Right atrium auricular region (tissue), 2 donors: ENCODE data around the gene JAZF1. TPM values are rescaled to one million over a fixed set of nuclear protein-coding genes. Genes with fewer than 3 reads are reported as not detected.
A peak's percentile ranks its signal among the peaks of the same experiment; 100 is the strongest.
"Not testable (repeated sequence)": the region's sequence is repeated elsewhere in the genome, so short reads cannot be mapped to it uniquely, and the experiment has no call there.

Source experiments
- DNase-seq: peaks from one replicate; pipeline ENCODE4 v3.0.0-alpha.2; 2019; ENCODE audit warnings: low spot score
- H3K27ac ChIP-seq, 2 donors: fragments of 200-600 bp; sonication (generic); 1 replicate in 1 of 2; 2 replicates in 1 of 2; pipeline ENCODE4 v1.5.1; 2016 to 2019
- H3K27me3 ChIP-seq, 2 donors: fragments of 200-600 bp; sonication (generic); one replicate each; pipeline versions ENCODE4 v1.5.1 to v1.6.0; 2017 to 2019
- H3K36me3 ChIP-seq: fragments of 200-600 bp; sonication (generic); one replicate; pipeline ENCODE4 v1.5.1; 2016
- H3K4me1 ChIP-seq, 2 donors: fragments of 200-600 bp; sonication (generic); one replicate each; pipeline versions ENCODE4 v1.5.1 to v1.6.0; 2017 to 2019
- H3K4me3 ChIP-seq, 2 donors: fragments of 200-600 bp; sonication (generic); 1 replicate in 1 of 2; 2 replicates in 1 of 2; pipeline ENCODE4 v1.5.1; 2017 to 2019; ENCODE audit warnings: mild to moderate bottlenecking in 1 of 2, moderate library complexity in 1 of 2
- H3K9me3 ChIP-seq, 2 donors: fragments of 200-600 bp; sonication (generic); one replicate each; pipeline ENCODE4 v1.5.1; 2019
- total RNA-seq, 2 donors: library from RNA; depleted of rRNA; stranded (reverse); fragments of >200 nt; gene quantifications; one replicate each; pipeline ENCODE4 v1.1.0, GENCODE V29; 2016
- TF ChIP-seq, protein P1 (sequence below), 2 donors: fragments of 200-600 bp; sonication (generic); IDR thresholded peaks; one replicate each; pipeline ENCODE4 v1.5.1; 2019; ENCODE audit warnings: antibody characterized with exemption in 2 of 2

The JAZF1 gene
- total RNA-seq, 2 donors from 2014 or later: 13.2 to 18.5 TPM

DNA sequence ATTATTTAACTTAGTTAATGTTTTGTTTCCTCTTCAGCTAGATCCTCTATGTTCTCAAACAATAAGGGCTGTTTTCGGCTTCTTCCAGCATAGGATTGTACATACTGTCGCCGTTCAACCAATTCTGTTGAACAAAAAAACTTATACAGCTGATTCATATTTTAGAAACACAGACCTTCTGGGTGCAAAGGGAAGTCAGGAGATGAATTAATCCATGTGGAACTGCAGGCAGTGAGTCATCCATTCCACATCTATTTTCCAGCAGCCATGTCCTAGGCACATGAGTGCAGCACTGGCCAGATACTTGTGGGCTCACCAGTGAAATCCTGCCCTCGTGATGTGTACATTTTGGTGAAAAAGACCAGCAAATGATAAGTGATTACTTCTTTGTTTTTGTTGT, 163.2 kb downstream of the JAZF1 start:
- TF ChIP-seq, protein P1, sequence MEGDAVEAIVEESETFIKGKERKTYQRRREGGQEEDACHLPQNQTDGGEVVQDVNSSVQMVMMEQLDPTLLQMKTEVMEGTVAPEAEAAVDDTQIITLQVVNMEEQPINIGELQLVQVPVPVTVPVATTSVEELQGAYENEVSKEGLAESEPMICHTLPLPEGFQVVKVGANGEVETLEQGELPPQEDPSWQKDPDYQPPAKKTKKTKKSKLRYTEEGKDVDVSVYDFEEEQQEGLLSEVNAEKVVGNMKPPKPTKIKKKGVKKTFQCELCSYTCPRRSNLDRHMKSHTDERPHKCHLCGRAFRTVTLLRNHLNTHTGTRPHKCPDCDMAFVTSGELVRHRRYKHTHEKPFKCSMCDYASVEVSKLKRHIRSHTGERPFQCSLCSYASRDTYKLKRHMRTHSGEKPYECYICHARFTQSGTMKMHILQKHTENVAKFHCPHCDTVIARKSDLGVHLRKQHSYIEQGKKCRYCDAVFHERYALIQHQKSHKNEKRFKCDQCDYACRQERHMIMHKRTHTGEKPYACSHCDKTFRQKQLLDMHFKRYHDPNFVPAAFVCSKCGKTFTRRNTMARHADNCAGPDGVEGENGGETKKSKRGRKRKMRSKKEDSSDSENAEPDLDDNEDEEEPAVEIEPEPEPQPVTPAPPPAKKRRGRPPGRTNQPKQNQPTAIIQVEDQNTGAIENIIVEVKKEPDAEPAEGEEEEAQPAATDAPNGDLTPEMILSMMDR (IDR thresholded peaks at IDR 0.05): no peak
- H3K4me3 ChIP-seq: no peak overlapping the region
- H3K4me1 ChIP-seq: peaks cover 0 to 39% of the 10 kb centered on the region in 2 donors
- H3K27ac ChIP-seq: no peak overlapping the region
- no peak for DNase-seq
- no peaks in the 10 kb centered on the region for H3K36me3 ChIP-seq
- no peaks in the 10 kb centered on the region for H3K27me3 ChIP-seq
- no peaks in the 10 kb centered on the region for H3K9me3 ChIP-seq

DNA sequence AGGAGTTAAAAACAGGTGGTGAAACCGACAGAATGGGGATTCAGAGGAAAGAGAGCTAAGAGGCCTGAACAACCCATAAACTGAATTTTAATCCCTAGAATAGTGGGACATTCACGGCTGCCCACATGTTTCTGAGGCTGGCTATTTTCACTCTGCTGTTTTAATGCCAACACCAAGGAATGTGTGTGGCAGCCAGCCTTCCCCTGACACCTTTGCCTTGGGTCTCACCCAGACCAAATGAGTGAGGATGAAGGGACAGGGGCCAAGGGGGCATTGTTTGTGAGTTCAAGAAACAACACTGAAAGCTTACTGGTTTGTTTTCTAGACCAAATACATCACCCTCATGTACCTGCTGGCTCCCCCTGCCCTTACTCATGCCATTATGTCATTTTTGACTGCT, 164.3 kb downstream of the JAZF1 start:
- Histone ChIP-seq H3K4me3 (no peak overlapping the region), H3K36me3 (no peaks in the 10 kb centered on the region), H3K27ac (peak overlapping the region in 1 of 2 donors; percentile 68), H3K4me1 (peaks cover 0 to 44% of the 10 kb centered on the region in 2 donors), H3K9me3 (no peaks in the 10 kb centered on the region), H3K27me3 (no peaks in the 10 kb centered on the region)
- DNase-seq: no peak
- TF ChIP-seq, protein P1 (IDR thresholded peaks at IDR 0.05): no peak

DNA sequence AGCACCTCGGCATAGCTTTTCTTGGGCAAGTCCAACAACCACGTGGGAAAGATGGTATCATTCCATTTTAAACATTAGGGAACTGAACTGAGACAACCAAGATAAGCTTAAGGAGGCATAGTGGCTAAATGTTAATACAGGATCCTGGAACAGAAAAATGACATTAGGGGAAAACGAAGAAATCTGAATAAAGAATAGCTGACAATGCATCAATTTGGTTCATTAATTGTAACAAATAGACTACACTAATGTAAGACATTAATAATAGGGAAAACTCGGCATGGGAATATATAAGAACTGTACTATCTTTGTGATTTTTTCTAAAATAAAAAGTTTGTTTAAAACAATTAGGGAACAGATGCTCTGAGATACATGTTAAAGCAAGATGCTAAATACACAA, 165.4 kb downstream of the JAZF1 start:
- H3K27ac ChIP-seq: no peak overlapping the region
- peaks cover 0 to 40% of the 10 kb centered on the region in 2 donors for H3K4me1 ChIP-seq
- H3K36me3 ChIP-seq: no peaks in the 10 kb centered on the region
- no peaks in the 10 kb centered on the region for H3K9me3 ChIP-seq
- TF ChIP-seq, protein P1 (IDR thresholded peaks at IDR 0.05): no peak
- H3K4me3 ChIP-seq: no peak overlapping the region
- DNase-seq: no peak
- no peaks in the 10 kb centered on the region for H3K27me3 ChIP-seq

DNA sequence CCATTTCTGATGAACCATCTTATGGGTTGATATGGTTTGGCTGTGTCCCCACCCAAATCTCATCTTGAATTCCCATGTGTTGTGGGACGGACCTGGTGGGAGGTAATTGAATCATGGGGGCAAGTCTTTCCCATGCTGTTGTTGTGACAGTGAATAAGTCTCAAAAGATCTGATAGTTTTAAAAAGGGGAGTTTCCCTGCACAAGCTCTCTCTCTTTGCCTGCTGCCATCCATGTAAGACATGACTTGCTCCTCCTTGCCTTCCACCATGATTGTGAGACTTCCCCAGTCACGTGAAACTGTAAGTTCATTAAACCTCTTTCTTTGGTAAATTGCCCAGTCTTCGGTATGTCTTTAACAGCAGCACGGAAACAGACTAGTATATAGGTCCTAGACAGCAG, 166.3 kb downstream of the JAZF1 start:
- H3K4me1 ChIP-seq: peaks cover 0 to 40% of the 10 kb centered on the region in 2 donors

DNA sequence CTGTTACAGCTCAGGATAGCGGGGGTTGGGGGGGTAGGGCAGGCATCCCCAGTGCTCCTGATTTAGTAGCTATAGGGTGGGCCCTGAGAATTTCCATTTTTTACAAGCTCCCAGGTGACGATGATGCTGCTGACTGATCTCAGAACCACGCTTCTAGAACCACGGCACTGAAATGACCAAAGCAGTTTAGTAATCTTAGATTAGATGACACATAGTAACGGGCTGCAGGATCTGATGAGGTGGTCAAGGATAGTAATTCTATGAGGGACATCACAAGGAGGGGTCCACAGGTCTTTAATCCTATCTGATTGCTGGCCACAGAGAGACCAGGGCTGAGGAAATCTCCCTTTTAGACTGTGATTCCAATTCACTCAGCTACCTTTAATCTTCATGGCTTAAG, 167.2 kb downstream of the JAZF1 start:
- DNase-seq: no peak
- no peak overlapping the region for H3K27ac ChIP-seq
- no peak overlapping the region for H3K4me3 ChIP-seq
- H3K36me3 ChIP-seq: no peaks in the 10 kb centered on the region
- H3K9me3 ChIP-seq: no peaks in the 10 kb centered on the region
- peaks cover 0 to 40% of the 10 kb centered on the region in 2 donors for H3K4me1 ChIP-seq
- no peaks in the 10 kb centered on the region for H3K27me3 ChIP-seq
- TF ChIP-seq, protein P1 (IDR thresholded peaks at IDR 0.05): no peak

More for the DNA sequence above, 166.3 kb downstream of the JAZF1 start:
- H3K27ac ChIP-seq, H3K27me3 ChIP-seq, H3K9me3 ChIP-seq, DNase-seq, H3K4me3 ChIP-seq, H3K36me3 ChIP-seq: not testable (repeated sequence)

DNA sequence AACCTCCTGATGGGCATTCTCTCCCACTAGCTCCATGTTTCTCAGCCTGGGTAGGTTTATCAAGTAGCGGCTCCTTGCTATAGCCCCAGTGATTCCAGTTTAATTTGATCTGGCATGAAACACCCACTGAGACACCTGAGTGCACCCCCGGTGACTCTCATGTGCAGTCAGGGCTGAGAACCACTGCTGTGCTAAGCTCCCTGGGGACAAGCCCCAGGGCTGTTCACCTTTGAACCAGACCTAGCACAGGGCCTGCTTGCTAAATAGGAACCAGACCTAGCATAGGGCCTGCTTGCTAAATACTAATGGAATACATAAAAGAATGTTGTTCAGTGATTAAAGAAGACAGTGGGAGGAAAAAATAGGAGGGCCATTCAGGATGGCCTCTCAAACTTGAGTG, 167.6 kb downstream of the JAZF1 start:
- H3K4me3 ChIP-seq: no peak overlapping the region
- no peaks in the 10 kb centered on the region for H3K36me3 ChIP-seq
- no peaks in the 10 kb centered on the region for H3K27me3 ChIP-seq
- H3K27ac ChIP-seq: no peak overlapping the region
- TF ChIP-seq, protein P1 (IDR thresholded peaks at IDR 0.05): no peak
- no peaks in the 10 kb centered on the region for H3K9me3 ChIP-seq
- peaks cover 0 to 37% of the 10 kb centered on the region in 2 donors for H3K4me1 ChIP-seq
- DNase-seq: no peak
